Coronary artery (tissue), 2 donors: ENCODE measurements around the gene BCO2.
"Not testable (repeated sequence)": the region's sequence is repeated elsewhere in the genome, so short reads cannot be mapped to it uniquely, and the experiment has no call there.

Source experiments
- DNase-seq: peaks from one replicate; pipeline ENCODE4 v3.0.0-alpha.2; 2017; ENCODE audit warnings: low spot score
- H3K27ac ChIP-seq, 2 donors: fragments of 200-600 bp; sonication (generic); one replicate each; pipeline ENCODE4 v1.5.1; 2016 to 2019
- H3K4me3 ChIP-seq: fragments of 200-600 bp; sonication (generic); 2 replicates; pipeline ENCODE4 v1.5.1; 2016; ENCODE audit warnings: mild to moderate bottlenecking, moderate library complexity
- CTCF ChIP-seq: fragments of 200-600 bp; sonication (generic); IDR thresholded peaks from one replicate; pipeline ENCODE4 v1.5.1; 2019; ENCODE audit warnings: antibody characterized with exemption

Gene BCO2

GRCh38 chr11:112161012-112161411, 14.3 kb upstream of the BCO2 start:
- Histone ChIP-seq H3K4me3 (no peak overlapping the region), H3K27ac (peak overlapping the region in 1 of 2 donors; percentile 24)
- no peak for DNase-seq
- TF ChIP-seq CTCF: no peak

- DNase-seq, H3K27ac ChIP-seq, H3K4me3 ChIP-seq: not testable (repeated sequence)
Measured at GRCh38 chr11:112162200-112162599, 13.1 kb upstream of the BCO2 start.

- no peak for TF ChIP-seq CTCF
- no peak for DNase-seq
- Histone ChIP-seq H3K27ac (no peak overlapping the region), H3K4me3 (peak overlapping the region; percentile 55)
Measured at GRCh38 chr11:112162761-112163546, 12.4 kb upstream of the BCO2 start.

- DNase-seq: no peak
- no peak within 1 kb of the TSS for H3K27ac ChIP-seq
- H3K4me3 ChIP-seq: peak within 1 kb of the TSS; percentile 55
- TF ChIP-seq CTCF: no peak
Measured at GRCh38 chr11:112163875-112164685, 11.2 kb upstream of the BCO2 start, which contains the start of gene IL18. Gene IL18 (minus strand): TSS chr11:112164094. CDS start chr11:112155053, 9,041 bp downstream.

GRCh38 chr11:112165049-112165448, 10.3 kb upstream of the BCO2 start:
- DNase-seq: no peak
- no peak for TF ChIP-seq CTCF
- Histone ChIP-seq H3K4me3 (no peak overlapping the region), H3K27ac (no peak overlapping the region)

GRCh38 chr11:112166562-112166961, 8.8 kb upstream of the BCO2 start:
- DNase-seq: no peak
- no peak for TF ChIP-seq CTCF

GRCh38 chr11:112167145-112167544, 8.2 kb upstream of the BCO2 start, which contains the start of gene TEX12:
Gene TEX12 (plus strand): TSS chr11:112167372. CDS start chr11:112169269, 1,897 bp downstream.
- no peak for TF ChIP-seq CTCF
- H3K27ac ChIP-seq: no peak within 1 kb of the TSS
- H3K4me3 ChIP-seq: no peak within 1 kb of the TSS
- DNase-seq: no peak

More at GRCh38 chr11:112166562-112166961, 8.8 kb upstream of the BCO2 start:
- Histone ChIP-seq H3K4me3 (no peak overlapping the region), H3K27ac (no peak overlapping the region)
